ENCODE data around the gene DSP. TPM values are rescaled to one million over a fixed set of nuclear protein-coding genes. Genes with fewer than 3 reads are reported as not detected.

DSP gene
- polyA plus RNA-seq, 1 donor (not counting 4 experiments of a cell fraction or from before 2014, with no cell fraction given): 255 TPM

DNA sequence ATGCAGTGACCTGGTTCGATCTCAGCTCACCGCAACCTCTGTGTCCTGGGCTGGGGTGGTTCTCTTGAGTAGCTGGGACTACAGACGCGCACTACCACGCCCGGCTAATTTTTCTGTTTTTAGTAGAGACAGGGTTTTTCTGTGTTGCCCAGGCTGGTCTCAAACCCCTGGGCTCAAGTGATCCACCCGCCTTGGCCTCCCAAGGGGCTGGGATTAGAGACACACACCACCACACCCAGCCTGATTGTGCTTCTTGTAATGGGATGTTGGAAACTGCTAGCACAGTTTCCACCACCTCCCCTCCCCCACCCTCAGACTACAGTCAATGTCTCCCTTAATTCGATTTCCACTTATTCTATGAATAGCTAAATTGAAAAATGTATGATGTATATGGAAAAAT lies 22.6 kb upstream of the DSP start:
- Histone ChIP-seq H3K4me2 (ENCODE audit: control insufficient read depth, extremely low read depth, insufficient read depth, low read depth, low read length) (no peak overlapping the region), H3K4me1 (ENCODE audit: control insufficient read depth, extremely low read depth, insufficient read depth, low read length) (peaks cover 8% of the 10 kb centered on the region), H3K27me3 (ENCODE audit: control insufficient read depth, extremely low read depth, insufficient read depth, low read length) (no peaks in the 10 kb centered on the region), H3K27ac (ENCODE audit: control insufficient read depth, insufficient read depth, low read length) (no peak overlapping the region), H3K4me3 (ENCODE audit: control insufficient read depth in 2 of 3, extremely low read depth in 1 of 3, insufficient read depth in 2 of 3, low read depth in 1 of 3, low read length in 3 of 3) (no peak overlapping the region), H2AFZ (ENCODE audit: control insufficient read depth, low read length) (no peak overlapping the region), H3K9me1 (ENCODE audit: control insufficient read depth, extremely low read depth, insufficient read depth, low read length) (no peaks in the 10 kb centered on the region), H3K9ac (ENCODE audit: control insufficient read depth, extremely low read depth, insufficient read depth, low read length) (no peak overlapping the region), H3K79me2 (ENCODE audit: control insufficient read depth, insufficient read depth, low read length) (no peaks in the 10 kb centered on the region), H3K36me3 (ENCODE audit: control insufficient read depth in 2 of 2, extremely low read depth in 1 of 2, insufficient read depth in 2 of 2, low read length in 2 of 2) (no peaks in the 10 kb centered on the region), H4K20me1 (ENCODE audit: control insufficient read depth, extremely low read depth, insufficient read depth, low read length) (no peaks in the 10 kb centered on the region), H3K9me3 (ENCODE audit: control insufficient read depth, low read depth, low read length) (no peaks in the 10 kb centered on the region)
- FAIRE-seq (no peak), DNase-seq (ENCODE audit: low read depth, low spot score) (no peak)
- dilution Hi-C loops (cut with MboI; ENCODE audit: extremely low pct_ligation_motif_present, low sequenced_read_pairs): no loop called here
- TF ChIP-seq, protein P1, sequence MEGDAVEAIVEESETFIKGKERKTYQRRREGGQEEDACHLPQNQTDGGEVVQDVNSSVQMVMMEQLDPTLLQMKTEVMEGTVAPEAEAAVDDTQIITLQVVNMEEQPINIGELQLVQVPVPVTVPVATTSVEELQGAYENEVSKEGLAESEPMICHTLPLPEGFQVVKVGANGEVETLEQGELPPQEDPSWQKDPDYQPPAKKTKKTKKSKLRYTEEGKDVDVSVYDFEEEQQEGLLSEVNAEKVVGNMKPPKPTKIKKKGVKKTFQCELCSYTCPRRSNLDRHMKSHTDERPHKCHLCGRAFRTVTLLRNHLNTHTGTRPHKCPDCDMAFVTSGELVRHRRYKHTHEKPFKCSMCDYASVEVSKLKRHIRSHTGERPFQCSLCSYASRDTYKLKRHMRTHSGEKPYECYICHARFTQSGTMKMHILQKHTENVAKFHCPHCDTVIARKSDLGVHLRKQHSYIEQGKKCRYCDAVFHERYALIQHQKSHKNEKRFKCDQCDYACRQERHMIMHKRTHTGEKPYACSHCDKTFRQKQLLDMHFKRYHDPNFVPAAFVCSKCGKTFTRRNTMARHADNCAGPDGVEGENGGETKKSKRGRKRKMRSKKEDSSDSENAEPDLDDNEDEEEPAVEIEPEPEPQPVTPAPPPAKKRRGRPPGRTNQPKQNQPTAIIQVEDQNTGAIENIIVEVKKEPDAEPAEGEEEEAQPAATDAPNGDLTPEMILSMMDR (optimal IDR thresholded peaks at IDR 0.05 in 1 of 3, IDR thresholded peaks at IDR 0.05 in 1 of 3, conservative IDR thresholded peaks at IDR 0.05 in 1 of 3; ENCODE audit: extremely low read depth in 1 of 3, insufficient read depth in 2 of 3, low read length in 3 of 3): no peak
- TF ChIP-seq EZH2 (IDR thresholded peaks at IDR 0.05; ENCODE audit: low read length): no peak

DNA sequence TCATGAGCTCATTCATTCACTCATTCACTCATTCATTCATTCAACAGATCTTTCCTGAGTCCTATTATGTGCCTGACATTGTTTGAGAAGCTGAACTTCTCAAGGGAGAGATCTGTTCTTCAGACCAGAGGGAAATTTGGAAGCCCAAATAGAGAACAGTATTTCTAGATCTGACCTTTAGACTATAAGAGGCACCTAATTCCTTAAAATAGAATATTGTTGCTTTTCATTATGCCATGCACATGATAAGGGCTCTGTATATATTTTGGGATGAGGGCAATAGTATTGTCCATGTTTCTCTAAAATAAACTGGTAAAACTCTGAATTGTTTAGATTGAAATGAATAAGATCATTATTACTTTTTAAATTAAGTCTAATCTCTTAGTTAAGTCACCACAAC lies 18.6 kb upstream of the DSP start:
- H3K9me1 ChIP-seq (ENCODE audit: control insufficient read depth, extremely low read depth, insufficient read depth, low read length): no peaks in the 10 kb centered on the region
- TF ChIP-seq EZH2 (IDR thresholded peaks at IDR 0.05; ENCODE audit: low read length): no peak
- TF ChIP-seq, protein P1 (optimal IDR thresholded peaks at IDR 0.05 in 1 of 3, IDR thresholded peaks at IDR 0.05 in 1 of 3, conservative IDR thresholded peaks at IDR 0.05 in 1 of 3; ENCODE audit: extremely low read depth in 1 of 3, insufficient read depth in 2 of 3, low read length in 3 of 3): no peak

More for the DNA sequence above, 18.6 kb upstream of the DSP start:
- H3K36me3 ChIP-seq (ENCODE audit: control insufficient read depth in 2 of 2, extremely low read depth in 1 of 2, insufficient read depth in 2 of 2, low read length in 2 of 2): no peaks in the 10 kb centered on the region
- H4K20me1 ChIP-seq (ENCODE audit: control insufficient read depth, extremely low read depth, insufficient read depth, low read length): no peaks in the 10 kb centered on the region
- peaks cover 3% of the 10 kb centered on the region for H3K4me1 ChIP-seq (ENCODE audit: control insufficient read depth, extremely low read depth, insufficient read depth, low read length)
- H3K4me2 ChIP-seq (ENCODE audit: control insufficient read depth, extremely low read depth, insufficient read depth, low read depth, low read length): no peak overlapping the region
- H3K79me2 ChIP-seq (ENCODE audit: control insufficient read depth, insufficient read depth, low read length): no peaks in the 10 kb centered on the region
- H3K9ac ChIP-seq (ENCODE audit: control insufficient read depth, extremely low read depth, insufficient read depth, low read length): no peak overlapping the region
- no peaks in the 10 kb centered on the region for H3K9me3 ChIP-seq (ENCODE audit: control insufficient read depth, low read depth, low read length)
- no peaks in the 10 kb centered on the region for H3K27me3 ChIP-seq (ENCODE audit: control insufficient read depth, extremely low read depth, insufficient read depth, low read length)
- H2AFZ ChIP-seq (ENCODE audit: control insufficient read depth, low read length): no peak overlapping the region
- no peak for DNase-seq (ENCODE audit: low read depth, low spot score)
- H3K4me3 ChIP-seq (ENCODE audit: control insufficient read depth in 2 of 3, extremely low read depth in 1 of 3, insufficient read depth in 2 of 3, low read depth in 1 of 3, low read length in 3 of 3): no peak overlapping the region
- no peak for FAIRE-seq
- no peak overlapping the region for H3K27ac ChIP-seq (ENCODE audit: control insufficient read depth, insufficient read depth, low read length)
- dilution Hi-C loops (cut with MboI; ENCODE audit: extremely low pct_ligation_motif_present, low sequenced_read_pairs): no loop called here

All from keratinocyte (primary cell).